ENCODE data around the gene GUCY2D. TPM values are rescaled to one million over a fixed set of nuclear protein-coding genes. Genes with fewer than 3 reads are reported as not detected.
"Not testable (repeated sequence)": the region's sequence is repeated elsewhere in the genome, so short reads cannot be mapped to it uniquely, and the experiment has no call there.

The GUCY2D gene
- total and polyA plus RNA-seq, 5 donors, result 0.09 to 0.85 (median 0.27) TPM; not detected in 1

DNA sequence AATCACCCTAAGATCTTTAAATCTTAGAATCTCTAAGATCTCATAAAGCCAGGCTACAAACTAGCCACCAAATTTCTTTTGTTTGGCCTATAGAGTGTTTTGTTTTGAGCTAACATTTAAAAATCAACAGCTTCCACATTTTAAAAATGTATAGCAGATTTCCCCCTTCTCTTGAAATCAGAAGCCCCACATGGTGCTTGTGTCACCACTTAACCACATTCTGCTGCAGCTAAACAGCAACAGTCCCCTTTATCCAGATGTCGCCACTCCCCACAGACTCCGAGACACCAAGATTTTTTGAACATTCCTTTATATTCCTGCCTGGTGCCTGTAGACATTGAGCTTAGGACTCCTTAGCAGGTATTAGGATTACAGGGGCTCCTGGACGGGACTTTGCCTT is 16.0 kb downstream of the GUCY2D start:
- H3K27ac ChIP-seq (ENCODE audit: low read length), result no peak overlapping the region
- 91% methylated on average over 3 of the region's 3 CpGs for WGBS
- H3K9me3 ChIP-seq (ENCODE audit: control insufficient read depth, low read length), result no peaks in the 10 kb centered on the region
- DNase-seq (no peak), ATAC-seq (no peak)
- intact Hi-C loops (cut with DNase I), result no loop called here
- no peaks in the 10 kb centered on the region for H3K27me3 ChIP-seq (ENCODE audit: control insufficient read depth, insufficient read depth)
- no peak overlapping the region for H3K4me3 ChIP-seq (ENCODE audit: low read length)
- no peaks in the 10 kb centered on the region for H3K4me1 ChIP-seq (ENCODE audit: control insufficient read depth, insufficient read depth, low read length)

DNA sequence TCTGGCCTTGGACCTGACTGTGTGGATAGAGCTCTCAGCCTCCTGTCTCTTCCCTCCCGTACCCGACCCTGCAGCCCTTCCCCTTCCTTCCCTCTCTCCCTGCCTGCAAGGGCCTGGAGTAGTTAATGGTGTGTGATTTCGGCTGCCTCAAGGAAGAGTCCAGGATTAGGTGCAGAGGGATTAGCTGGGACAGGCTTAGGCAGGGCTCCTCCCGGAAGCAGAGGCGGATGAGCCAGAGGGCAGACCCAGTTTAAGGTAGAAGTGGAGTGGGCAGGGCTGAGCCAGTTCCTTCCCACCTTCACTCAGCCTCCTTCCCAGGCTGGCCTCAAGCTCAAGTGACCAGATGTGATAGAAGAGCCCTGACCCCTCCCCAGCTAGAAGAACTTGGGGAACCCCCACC is 16.8 kb downstream of the GUCY2D start:
- Histone ChIP-seq H3K27ac (ENCODE audit: low read length) (no peak overlapping the region), H3K9me3 (ENCODE audit: control insufficient read depth, low read length) (no peaks in the 10 kb centered on the region), H3K4me3 (ENCODE audit: low read length) (no peak overlapping the region), H3K27me3 (ENCODE audit: control insufficient read depth, insufficient read depth) (no peaks in the 10 kb centered on the region), H3K4me1 (ENCODE audit: control insufficient read depth, insufficient read depth, low read length) (no peaks in the 10 kb centered on the region)
- ATAC-seq (no peak), DNase-seq (no peak)
- intact Hi-C loops (cut with DNase I), result no loop called here
- 57% methylated on average over 5 of the region's 5 CpGs for WGBS

DNA sequence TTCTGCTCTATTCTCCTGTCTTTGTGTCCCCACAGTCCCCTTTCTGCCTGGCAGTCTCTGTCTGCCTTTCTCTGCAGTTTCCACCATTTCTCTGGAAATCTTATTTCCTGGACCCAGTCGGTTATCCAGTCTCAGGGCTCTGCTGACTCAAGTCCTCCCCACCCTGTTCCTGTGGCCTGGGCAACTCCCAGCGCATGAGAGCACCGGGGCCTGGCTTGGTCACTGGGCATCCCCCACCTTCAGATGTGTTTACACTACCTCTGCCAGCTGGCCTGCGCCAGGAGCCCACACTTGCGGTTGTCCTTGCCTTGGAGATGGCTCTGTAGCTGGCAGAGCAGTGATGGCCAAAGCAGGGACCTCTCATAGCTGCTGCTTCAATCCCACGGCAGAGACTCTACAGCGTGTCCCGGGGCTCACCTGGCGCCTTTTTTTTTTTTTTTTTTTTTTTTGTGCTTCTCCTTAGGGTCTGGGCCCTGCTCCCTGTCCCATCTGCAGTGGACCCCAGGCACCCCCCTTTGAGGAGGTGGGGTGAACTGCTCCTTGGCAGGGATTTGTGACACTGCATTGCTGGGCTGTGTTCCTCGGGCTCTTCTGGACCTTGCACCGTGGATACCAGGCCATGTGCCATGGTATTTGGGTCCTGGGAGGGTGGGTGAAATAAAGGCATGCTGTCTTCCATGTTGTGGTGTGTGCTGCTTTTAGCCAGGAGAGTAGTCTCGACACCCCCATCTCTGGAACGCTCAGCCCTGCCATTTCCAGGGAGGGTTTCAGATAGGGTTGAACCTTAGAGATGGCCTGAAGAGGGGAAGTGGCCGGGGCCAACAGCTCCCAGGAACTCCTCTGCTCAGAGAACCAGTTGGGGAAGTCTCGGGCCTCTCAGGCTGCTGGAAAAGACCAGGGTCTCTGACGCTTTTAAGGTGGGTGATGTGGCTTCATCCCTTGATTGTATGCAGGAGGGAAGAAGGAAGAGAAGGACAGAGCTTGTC is 17.5 kb downstream of the GUCY2D start:
- Histone ChIP-seq H3K27me3 (ENCODE audit: control insufficient read depth, insufficient read depth) (no peaks in the 10 kb centered on the region), H3K27ac (ENCODE audit: low read length) (no peak overlapping the region), H3K4me1 (ENCODE audit: control insufficient read depth, insufficient read depth, low read length) (no peaks in the 10 kb centered on the region), H3K4me3 (ENCODE audit: low read length) (no peak overlapping the region), H3K9me3 (ENCODE audit: control insufficient read depth, low read length) (no peaks in the 10 kb centered on the region)
- WGBS, result 81% methylated on average over 16 of the region's 16 CpGs
- ATAC-seq (peak in 1 of 2 donors; percentile 76), DNase-seq (no peak)
- intact Hi-C loops (cut with DNase I), result no loop called here

DNA sequence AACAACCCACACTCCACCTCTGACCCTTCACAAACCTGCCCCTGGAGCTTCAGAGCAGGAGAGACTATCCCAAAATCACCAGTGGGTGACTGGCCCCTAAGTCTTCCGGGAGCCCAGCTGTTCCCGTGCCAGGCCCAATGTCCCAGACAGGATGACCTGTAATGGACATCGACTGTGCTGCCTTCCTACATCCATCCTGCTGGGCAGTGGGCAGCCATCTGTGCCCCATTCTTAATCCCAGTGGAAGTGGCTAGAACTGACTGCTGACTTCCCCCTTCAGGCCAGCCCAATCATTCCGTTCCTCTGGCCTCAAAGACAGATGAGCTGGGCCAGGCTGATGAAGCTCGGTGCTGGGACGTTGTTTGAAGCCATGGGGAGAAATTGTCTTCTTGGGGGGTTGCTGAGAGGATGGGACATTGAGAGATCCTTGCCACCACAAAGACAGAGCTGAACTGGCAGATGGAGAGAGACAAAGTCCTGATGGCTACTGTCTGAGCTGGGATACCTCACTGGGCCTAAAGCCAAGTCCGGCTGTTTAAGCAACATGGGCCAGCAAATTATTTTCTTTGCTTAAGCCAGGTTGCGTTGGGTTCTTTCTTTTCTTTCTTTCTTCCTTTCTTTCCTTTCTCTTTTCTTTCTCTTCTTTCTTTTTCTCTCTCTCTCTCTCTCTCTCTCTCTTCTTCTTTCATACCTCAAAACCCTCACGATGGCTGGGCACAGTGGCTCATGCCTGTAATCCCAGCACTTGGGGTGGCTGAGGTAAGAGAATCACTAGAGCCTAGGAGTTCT is 18.6 kb downstream of the GUCY2D start:
- Histone ChIP-seq H3K27me3 (ENCODE audit: control insufficient read depth, insufficient read depth) (no peaks in the 10 kb centered on the region), H3K4me1 (ENCODE audit: control insufficient read depth, insufficient read depth, low read length) (no peaks in the 10 kb centered on the region), H3K9me3 (ENCODE audit: control insufficient read depth, low read length) (no peaks in the 10 kb centered on the region), H3K4me3 (ENCODE audit: low read length) (no peak overlapping the region), H3K27ac (ENCODE audit: low read length) (no peak overlapping the region)
- ATAC-seq, result no peak
- no peak for DNase-seq
- WGBS, result 84% methylated on average over 9 of the region's 9 CpGs
- intact Hi-C loops (cut with DNase I), result no loop called here

DNA sequence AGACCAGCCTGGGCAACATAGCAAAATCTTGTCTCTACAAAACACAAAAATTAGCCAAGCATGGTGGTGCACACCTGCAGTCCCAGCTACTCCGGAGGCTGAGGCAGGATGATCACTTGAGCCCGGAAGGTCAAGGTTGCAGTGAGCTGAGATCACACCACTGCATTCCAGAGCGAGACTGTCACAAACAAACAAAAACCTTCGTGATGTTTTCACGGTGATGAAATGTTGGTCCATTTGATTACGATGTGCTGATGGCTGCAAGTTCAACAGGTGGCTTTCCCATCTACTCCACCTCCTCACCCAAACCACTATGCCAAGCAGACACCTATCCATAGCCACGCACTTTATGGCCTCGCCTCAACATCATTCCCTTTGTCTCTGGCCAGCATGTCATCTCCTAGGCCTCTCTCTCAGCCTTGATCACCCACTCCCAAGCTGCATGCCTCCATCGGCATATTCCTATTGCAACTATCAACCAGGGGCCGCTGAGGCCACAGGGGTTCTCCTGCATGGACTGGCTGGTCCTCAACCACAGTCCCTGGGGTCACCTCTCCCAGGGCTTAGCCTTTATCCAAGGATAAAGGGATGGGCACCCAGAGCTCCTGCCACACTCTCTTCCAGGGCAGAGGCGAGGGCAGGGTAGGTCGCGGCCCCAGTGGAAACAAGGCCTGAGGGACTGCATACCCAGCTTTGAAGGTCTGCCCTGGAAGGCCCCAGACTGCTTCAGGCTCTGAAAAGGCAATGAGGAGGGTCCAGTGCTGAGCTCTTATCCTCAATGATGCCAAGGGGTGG is 19.3 kb downstream of the GUCY2D start:
- ATAC-seq (no peak), DNase-seq (no peak)
- Histone ChIP-seq H3K4me1 (ENCODE audit: control insufficient read depth, insufficient read depth, low read length) (no peaks in the 10 kb centered on the region), H3K4me3 (ENCODE audit: low read length) (no peak overlapping the region), H3K9me3 (ENCODE audit: control insufficient read depth, low read length) (no peaks in the 10 kb centered on the region), H3K27me3 (ENCODE audit: control insufficient read depth, insufficient read depth) (no peaks in the 10 kb centered on the region), H3K27ac (ENCODE audit: low read length) (no peak overlapping the region)
- intact Hi-C loops (cut with DNase I), result no loop called here
- 95% methylated on average over 13 of the region's 13 CpGs for WGBS

DNA sequence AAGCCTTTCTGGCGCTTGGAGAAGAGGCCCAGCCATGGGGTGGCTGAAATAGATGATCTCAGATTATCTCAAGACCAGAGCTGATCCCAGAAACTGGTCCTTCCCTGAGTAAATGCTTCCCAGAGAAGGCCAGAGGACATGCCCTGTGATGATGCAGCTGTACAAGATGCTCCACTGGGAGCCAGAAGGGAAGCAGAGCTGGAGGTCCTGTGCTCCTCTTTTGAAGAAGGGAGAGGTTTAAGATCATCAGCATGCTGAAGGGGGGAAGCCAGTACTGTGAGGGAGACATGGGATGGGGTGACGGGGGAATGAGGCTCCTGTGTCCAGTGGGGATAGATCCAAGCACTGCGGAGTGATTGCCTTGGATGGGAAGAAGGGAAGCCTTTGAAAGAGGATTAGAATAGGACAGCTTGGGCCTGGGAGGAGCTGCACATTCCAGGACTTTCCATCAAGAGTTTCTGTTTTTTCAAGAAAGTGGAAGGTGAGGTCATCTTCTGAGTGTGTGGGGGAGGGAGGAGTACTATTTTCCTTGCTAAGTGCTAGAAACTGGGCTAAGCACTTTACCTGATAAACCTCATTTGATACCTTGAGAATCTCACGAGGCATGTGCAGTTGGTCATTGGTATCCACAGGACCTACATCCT is 20.1 kb downstream of the GUCY2D start:
- intact Hi-C loops (cut with DNase I), result no loop called here

DNA sequence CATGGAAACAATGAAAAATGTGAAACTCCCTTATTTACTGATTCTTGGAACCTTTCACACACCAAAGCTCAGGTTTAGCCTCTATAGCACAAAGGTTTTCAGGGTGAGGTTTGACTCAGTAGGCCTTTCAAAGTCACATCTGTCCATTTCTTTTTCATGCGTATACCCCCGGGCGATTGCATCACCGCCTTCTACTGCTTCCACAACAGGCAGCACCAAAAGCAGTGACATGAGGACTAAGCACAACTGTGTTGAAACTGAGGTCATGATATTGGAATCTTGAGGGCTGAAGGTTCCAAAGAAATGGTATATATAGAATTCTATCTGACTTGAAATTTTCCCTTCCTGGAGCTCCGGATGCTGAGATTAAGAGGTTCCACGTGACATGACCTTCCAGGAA is 21.7 kb downstream of the GUCY2D start:
- H3K9me3 ChIP-seq (ENCODE audit: control insufficient read depth, low read length); H3K27me3 ChIP-seq (ENCODE audit: control insufficient read depth, insufficient read depth); ATAC-seq; H3K27ac ChIP-seq (ENCODE audit: low read length); H3K4me1 ChIP-seq (ENCODE audit: control insufficient read depth, insufficient read depth, low read length); intact Hi-C loops (cut with DNase I); H3K4me3 ChIP-seq (ENCODE audit: low read length); DNase-seq: not testable (repeated sequence)
- WGBS, result 63% methylated on average over 6 of the region's 6 CpGs

More for the DNA sequence above, 20.1 kb downstream of the GUCY2D start:
- Histone ChIP-seq H3K4me1 (ENCODE audit: control insufficient read depth, insufficient read depth, low read length) (no peaks in the 10 kb centered on the region), H3K27me3 (ENCODE audit: control insufficient read depth, insufficient read depth) (no peaks in the 10 kb centered on the region), H3K4me3 (ENCODE audit: low read length) (no peak overlapping the region), H3K9me3 (ENCODE audit: control insufficient read depth, low read length) (no peaks in the 10 kb centered on the region), H3K27ac (ENCODE audit: low read length) (no peak overlapping the region)
- 81% methylated on average over 4 of the region's 4 CpGs for WGBS
- no peak for DNase-seq
- ATAC-seq, result no peak

DNA sequence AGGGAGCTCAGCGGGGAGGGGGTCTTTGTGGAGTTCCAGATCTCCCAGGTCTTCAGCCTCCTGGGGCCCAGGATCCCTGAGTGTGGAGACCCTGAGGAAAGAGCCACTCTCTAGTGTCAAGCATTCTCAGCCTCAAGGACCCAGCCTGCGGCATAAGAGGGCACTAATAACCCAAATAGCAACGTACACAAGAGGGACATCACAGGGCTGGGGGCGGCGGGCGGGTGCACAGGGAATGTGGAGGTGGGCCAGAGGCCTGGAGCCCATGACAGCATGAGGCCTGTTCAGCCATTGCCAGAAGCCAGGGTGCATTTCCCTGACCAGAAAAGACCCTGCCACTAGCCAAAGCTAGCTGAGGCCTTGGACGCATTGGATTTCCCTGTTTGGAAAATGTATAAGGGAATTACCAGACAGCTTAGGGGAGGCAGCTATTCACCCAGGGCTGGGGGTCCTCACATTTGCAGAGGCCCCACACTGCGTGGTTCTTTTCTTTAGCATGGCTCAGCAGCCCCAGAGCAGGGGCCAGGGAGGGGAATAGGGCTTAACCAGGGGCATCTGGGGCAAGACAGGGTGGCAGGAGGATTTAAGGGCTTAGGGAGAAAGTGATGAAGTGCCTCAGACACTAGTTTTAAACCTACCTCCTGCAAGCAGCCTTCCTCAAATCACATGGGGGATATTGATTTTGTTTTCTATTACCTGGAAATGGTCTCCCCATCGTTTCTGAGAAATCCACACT is 22.9 kb downstream of the GUCY2D start:
- H3K27me3 ChIP-seq (ENCODE audit: control insufficient read depth, insufficient read depth), result no peaks in the 10 kb centered on the region
- H3K9me3 ChIP-seq (ENCODE audit: control insufficient read depth, low read length), result no peaks in the 10 kb centered on the region
- no peaks in the 10 kb centered on the region for H3K4me1 ChIP-seq (ENCODE audit: control insufficient read depth, insufficient read depth, low read length)
- DNase-seq, result no peak
- intact Hi-C loops (cut with DNase I), result no loop called here
- H3K4me3 ChIP-seq (ENCODE audit: low read length), result no peak overlapping the region
- no peak for ATAC-seq
- WGBS, result 89% methylated on average over 9 of the region's 9 CpGs
- no peak overlapping the region for H3K27ac ChIP-seq (ENCODE audit: low read length)

DNA sequence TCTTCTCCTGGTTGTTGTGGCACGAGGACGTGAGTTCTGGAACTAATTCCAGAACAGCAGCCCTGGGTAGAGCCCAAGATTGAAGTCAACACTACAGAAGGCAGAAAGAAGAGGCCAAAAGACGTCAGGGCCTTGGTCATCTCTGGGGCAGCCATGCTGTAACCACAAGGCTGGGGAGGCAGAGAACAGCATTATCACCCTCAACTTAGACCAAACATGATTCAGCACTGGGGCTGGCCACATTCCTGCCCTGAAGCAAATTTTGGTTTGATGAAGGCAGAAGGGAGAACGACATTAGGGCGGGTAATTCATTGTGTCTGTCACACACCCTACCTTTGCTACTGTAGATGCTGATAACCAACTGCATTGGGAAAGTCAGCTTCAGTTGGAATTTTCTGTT is 26.7 kb downstream of the GUCY2D start:
- no peaks in the 10 kb centered on the region for H3K9me3 ChIP-seq (ENCODE audit: control insufficient read depth, low read length)
- H3K27me3 ChIP-seq (ENCODE audit: control insufficient read depth, insufficient read depth), result no peaks in the 10 kb centered on the region
- H3K4me1 ChIP-seq (ENCODE audit: control insufficient read depth, insufficient read depth, low read length), result no peaks in the 10 kb centered on the region
- intact Hi-C loops (cut with DNase I), result no loop called here
- no peak overlapping the region for H3K4me3 ChIP-seq (ENCODE audit: low read length)
- no peak overlapping the region for H3K27ac ChIP-seq (ENCODE audit: low read length)
- 67% methylated on average over 5 of the region's 5 CpGs for WGBS
- DNase-seq (no peak), ATAC-seq (no peak)

DNA sequence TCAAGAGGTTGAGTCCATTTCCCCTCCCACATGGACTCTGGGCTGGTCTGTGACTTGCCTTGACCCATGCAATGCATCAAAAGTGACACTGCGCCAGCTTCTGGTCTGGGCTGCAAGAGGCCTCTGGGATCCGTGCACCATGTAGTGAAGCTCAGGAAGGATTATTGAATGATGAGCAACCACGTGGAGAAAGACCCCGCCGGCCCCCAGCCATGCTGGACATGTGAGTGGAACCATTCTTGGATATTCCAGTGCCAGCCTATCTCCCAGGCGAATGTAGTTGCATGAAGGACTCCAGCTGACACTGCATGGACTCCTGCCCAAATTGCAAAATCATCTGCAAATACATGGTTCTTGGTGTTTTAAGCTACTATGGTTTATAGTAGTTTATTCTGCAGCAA is 28.8 kb downstream of the GUCY2D start:
- intact Hi-C loops (cut with DNase I), result no loop called here
- 69% methylated on average over 6 of the region's 6 CpGs for WGBS
- ATAC-seq, result no peak
- Histone ChIP-seq H3K9me3 (ENCODE audit: control insufficient read depth, low read length) (no peaks in the 10 kb centered on the region), H3K4me3 (ENCODE audit: low read length) (no peak overlapping the region), H3K27ac (ENCODE audit: low read length) (no peak overlapping the region), H3K4me1 (ENCODE audit: control insufficient read depth, insufficient read depth, low read length) (no peaks in the 10 kb centered on the region), H3K27me3 (ENCODE audit: control insufficient read depth, insufficient read depth) (no peaks in the 10 kb centered on the region)
- no peak for DNase-seq
